ENCODE measurements around the gene PER2.

Gene PER2

GRCh38 chr2:238226698-238227586 lies 61.5 kb downstream of the PER2 start:
- H3K4me3 ChIP-seq (ENCODE audit: low read depth, low read length) = no peak overlapping the region
- TF ChIP-seq, protein P1, sequence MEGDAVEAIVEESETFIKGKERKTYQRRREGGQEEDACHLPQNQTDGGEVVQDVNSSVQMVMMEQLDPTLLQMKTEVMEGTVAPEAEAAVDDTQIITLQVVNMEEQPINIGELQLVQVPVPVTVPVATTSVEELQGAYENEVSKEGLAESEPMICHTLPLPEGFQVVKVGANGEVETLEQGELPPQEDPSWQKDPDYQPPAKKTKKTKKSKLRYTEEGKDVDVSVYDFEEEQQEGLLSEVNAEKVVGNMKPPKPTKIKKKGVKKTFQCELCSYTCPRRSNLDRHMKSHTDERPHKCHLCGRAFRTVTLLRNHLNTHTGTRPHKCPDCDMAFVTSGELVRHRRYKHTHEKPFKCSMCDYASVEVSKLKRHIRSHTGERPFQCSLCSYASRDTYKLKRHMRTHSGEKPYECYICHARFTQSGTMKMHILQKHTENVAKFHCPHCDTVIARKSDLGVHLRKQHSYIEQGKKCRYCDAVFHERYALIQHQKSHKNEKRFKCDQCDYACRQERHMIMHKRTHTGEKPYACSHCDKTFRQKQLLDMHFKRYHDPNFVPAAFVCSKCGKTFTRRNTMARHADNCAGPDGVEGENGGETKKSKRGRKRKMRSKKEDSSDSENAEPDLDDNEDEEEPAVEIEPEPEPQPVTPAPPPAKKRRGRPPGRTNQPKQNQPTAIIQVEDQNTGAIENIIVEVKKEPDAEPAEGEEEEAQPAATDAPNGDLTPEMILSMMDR (IDR thresholded peaks at IDR 0.05; ENCODE audit: control insufficient read depth, extremely low read depth, insufficient read depth) = no peak
- no peak for DNase-seq (ENCODE audit: low read depth)

DNA sequence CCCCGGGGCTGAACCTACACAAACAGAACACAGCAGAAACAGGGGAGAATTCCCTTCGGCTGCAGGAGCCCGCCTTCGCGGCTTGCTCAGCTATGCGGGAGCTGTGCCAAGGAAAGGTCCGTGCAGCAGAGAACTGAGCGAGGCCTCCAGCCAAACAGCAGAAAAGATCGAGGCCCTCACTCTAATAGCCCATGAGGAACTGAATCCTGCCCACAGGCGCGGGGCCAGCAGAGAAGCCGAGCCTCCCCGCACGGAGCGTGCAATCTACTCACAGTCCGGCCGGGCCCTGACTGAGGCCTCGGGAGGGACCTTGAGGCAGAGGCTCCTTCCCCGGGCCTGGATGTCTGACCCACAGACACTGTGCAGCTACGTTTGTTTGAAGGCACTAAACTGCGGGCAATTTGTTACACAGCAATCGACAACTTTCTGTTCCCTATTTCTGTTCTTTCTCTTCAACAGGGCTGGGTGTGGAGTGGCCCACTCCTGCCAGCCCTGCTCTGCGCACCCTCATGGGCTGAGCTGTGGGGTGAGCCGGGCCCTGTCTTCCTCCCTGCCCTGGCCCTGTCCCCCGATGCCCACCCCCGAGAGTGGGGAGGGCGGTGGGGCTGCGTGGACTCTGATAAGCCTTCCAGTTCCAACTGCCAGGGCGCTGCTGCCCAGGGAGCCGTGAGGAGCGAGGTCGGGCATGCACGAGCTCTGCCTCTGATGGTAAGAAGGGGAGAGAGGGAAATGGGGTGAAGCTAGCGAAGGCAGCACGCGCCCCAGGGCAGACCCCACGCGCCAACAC lies 62.3 kb downstream of the PER2 start:
- no peak overlapping the region for H3K4me3 ChIP-seq (ENCODE audit: low read depth, low read length)
- no peak for DNase-seq (ENCODE audit: low read depth)
- TF ChIP-seq, protein P1 (IDR thresholded peaks at IDR 0.05; ENCODE audit: control insufficient read depth, extremely low read depth, insufficient read depth) = no peak

- TF ChIP-seq, protein P1 (IDR thresholded peaks at IDR 0.05; ENCODE audit: control insufficient read depth, extremely low read depth, insufficient read depth) = no peak
- no peak for DNase-seq (ENCODE audit: low read depth)
- H3K4me3 ChIP-seq (ENCODE audit: low read depth, low read length) = no peak overlapping the region
These were observed 63.3 kb downstream of the PER2 start for GRCh38 chr2:238225121-238225520.

DNA sequence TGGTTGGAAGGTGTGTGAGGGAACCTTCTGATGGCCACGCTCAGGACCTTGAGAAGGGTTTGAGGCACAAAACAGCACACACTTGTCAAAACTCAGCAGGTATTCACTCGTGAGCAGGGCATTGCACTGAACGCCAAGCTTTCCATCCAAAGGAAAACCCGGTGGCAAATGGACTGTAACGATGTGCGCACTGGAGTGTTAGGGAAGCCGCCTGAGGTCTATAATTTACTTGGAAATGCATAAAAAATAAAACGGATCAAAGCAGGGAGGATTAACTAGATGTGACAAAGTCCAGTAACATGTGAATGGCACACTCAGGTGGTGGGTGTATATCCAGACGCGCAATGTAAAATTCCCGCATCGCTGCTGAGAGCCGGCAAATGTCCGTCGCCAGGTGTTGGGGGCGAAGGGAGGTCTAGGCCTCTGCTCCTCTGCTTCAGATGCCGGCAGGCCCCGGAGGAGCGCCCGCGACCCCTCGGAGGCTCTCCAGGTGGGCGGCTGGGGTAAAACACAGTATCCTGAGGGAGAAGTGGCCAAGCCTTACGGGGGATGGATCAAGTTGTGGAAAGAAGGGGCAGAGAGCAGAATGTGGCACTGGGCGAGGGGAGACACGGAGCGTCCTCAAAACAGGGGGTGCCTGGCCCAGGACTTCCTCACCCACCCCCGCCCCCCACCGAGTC lies 63.9 kb downstream of the PER2 start:
- TF ChIP-seq, protein P1 (IDR thresholded peaks at IDR 0.05; ENCODE audit: control insufficient read depth, extremely low read depth, insufficient read depth) = no peak
- no peak overlapping the region for H3K4me3 ChIP-seq (ENCODE audit: low read depth, low read length)
- DNase-seq (ENCODE audit: low read depth) = no peak

DNA sequence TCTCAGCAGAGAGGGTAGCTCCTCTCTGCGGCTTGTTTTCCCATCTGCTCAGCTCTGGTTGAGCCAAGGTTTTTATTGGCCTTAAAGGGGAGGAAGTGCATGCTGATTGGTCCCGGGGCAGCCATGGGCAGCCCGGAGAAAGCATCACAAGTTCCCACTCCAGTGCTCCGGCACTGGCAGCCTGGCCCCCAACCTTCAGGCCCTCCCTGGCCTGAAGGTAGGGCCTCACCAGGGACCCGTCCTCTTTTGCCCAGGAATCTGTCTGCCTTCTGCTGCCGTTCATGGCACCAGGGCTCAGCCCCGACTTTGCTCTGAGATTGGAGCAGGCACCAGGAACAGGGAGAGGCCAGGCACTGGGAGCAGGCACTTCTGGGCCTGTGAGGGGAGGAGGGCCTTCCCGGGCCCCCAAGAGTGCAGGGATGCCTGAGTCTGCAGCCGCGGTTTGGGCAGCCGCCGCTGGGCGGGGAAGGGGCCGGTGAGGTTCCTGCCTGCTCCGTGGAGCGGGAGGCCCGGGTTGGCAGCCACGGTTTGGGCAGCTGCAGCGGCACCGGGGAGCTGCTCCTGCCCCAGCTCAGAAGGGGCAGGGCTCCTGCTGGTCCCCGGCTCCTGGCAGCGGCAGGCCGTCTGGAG lies 67.4 kb downstream of the PER2 start:
- H3K4me3 ChIP-seq (ENCODE audit: low read depth, low read length) = no peak overlapping the region
- TF ChIP-seq, protein P1 (IDR thresholded peaks at IDR 0.05; ENCODE audit: control insufficient read depth, extremely low read depth, insufficient read depth) = no peak
- no peak for DNase-seq (ENCODE audit: low read depth)

DNA sequence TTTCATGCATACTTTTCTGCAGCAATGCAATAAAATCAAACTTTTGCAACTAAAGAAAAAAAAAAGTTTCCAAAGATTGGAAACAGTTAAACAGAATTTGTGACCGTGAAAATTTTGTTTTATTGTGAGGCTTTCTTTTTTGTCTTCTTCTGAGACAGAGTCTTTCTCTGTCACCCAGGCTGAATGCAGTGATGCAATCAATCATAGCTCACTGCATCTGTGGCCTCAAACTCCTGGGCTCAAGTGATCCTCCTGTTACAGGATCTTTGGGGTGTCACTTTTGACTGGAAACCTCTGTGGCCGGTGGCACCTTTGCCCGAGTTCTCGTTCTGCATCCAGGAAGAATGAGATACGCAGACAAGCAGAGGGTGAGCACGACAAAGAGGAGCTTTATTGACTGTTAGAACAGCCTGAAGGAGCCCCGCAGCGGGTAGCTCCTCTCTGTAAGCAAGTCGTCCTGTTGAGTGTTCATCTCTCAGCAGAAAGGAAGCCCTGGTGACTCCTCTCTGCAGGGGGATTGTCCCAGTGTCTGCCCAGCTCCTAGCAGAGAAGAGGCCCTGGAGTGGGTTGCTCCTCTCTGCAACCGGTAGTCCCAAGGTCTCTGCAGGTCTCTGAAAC lies 68.0 kb downstream of the PER2 start:
- H3K4me3 ChIP-seq (ENCODE audit: low read depth, low read length) = no peak overlapping the region
- TF ChIP-seq, protein P1 (IDR thresholded peaks at IDR 0.05; ENCODE audit: control insufficient read depth, extremely low read depth, insufficient read depth) = no peak
- no peak for DNase-seq (ENCODE audit: low read depth)

Measured in LNCaP clone FGC (cell line).